Small intestine (tissue), 7 donors: ENCODE measurements around the gene RNF151. TPM values are rescaled to one million over a fixed set of nuclear protein-coding genes. Genes with fewer than 3 reads are reported as not detected.

Experiments used
- DNase-seq, 2 donors: peaks; one replicate each; pipeline versions ENCODE4 v3.0.0 to v3.0.0-alpha.2; 2013
- FAIRE-seq: peaks from 2 replicates; lab custom pipeline; 2012; peaks lifted over from hg19 to GRCh38; lab: Jason Lieb, UNC
- H3K27ac ChIP-seq, 3 donors: one replicate each; pipeline ENCODE4 v1.5.1; 2013; ENCODE audit warnings: low read length in 2 of 3, mild to moderate bottlenecking in 2 of 3, control low read depth in 1 of 3, inconsistent platforms in 1 of 3, low read depth in 1 of 3, moderate library complexity in 1 of 3
- H3K27me3 ChIP-seq, 3 donors: one replicate each; pipeline ENCODE4 v1.6.1; 2013; ENCODE audit warnings: low read length in 3 of 3, inconsistent platforms in 1 of 3; ENCODE audit not compliant: control insufficient read depth in 3 of 3, insufficient read depth in 3 of 3
- H3K36me3 ChIP-seq, 3 donors: one replicate each; pipeline ENCODE4 v1.6.1; 2013; ENCODE audit warnings: low read length in 3 of 3, inconsistent platforms in 1 of 3, low read depth in 1 of 3, mild to moderate bottlenecking in 1 of 3, moderate library complexity in 1 of 3; ENCODE audit not compliant: control insufficient read depth in 3 of 3, insufficient read depth in 2 of 3
- H3K4me1 ChIP-seq, 3 donors: one replicate each; pipeline ENCODE4 v1.6.1; 2013; ENCODE audit warnings: low read length in 2 of 3, inconsistent platforms in 1 of 3, low read depth in 1 of 3, mild to moderate bottlenecking in 1 of 3, moderate library complexity in 1 of 3; ENCODE audit not compliant: control insufficient read depth in 3 of 3, insufficient read depth in 2 of 3
- H3K4me3 ChIP-seq, 3 donors: one replicate each; pipeline ENCODE4 v1.5.1; 2013; ENCODE audit warnings: low read length in 3 of 3, control low read depth in 1 of 3, inconsistent platforms in 1 of 3, low read depth in 1 of 3, mild to moderate bottlenecking in 1 of 3, moderate library complexity in 1 of 3
- H3K9me3 ChIP-seq, 2 donors: one replicate each; pipeline ENCODE4 v1.6.1; 2013; ENCODE audit warnings: low read depth in 1 of 2, low read length in 1 of 2; ENCODE audit not compliant: control insufficient read depth in 2 of 2, insufficient read depth in 1 of 2
- WGBS, 3 donors: extraction: QIAGEN DNeasy Blood & Tissue Kit; methylation state at CpG; one replicate each; pipeline ENCODE4 v1.1.7; 2013; 5-methylcytosine and 5-hydroxymethylcytosine counted together
- polyA plus RNA-seq, 4 donors: library from polyadenylated mRNA; stranded (reverse) in 3 of 4; unstranded in 1 of 4; fragments of 200-250 nt in 3 of 4; fragments of 120-200 nt in 1 of 4; gene quantifications; one replicate each; pipeline versions ENCODE4 v1.2.1 to v1.2.3, GENCODE V29; 2013
- donor health status: healthy with polysubstance abuse.
- donor health status: control.
- donor health status: control.
- donor health status: Bipolar disorder and iron deficiency.
- donor health status: healthy.

The RNF151 gene
- polyA plus RNA-seq, 4 donors: 0.09 to 0.18 TPM; not detected in 2

GRCh38 chr16:1980770-1981087 is 14.1 kb downstream of the RNF151 start:
- no peak overlapping the region for H3K27ac ChIP-seq
- H3K9me3 ChIP-seq: no peaks in the 10 kb centered on the region

GRCh38 chr16:1981398-1981836 is 14.8 kb downstream of the RNF151 start, which contains the start of gene NOXO1:
Gene NOXO1, minus strand, starts transcription at chr16:1981469. Its CDS starts 290 bp downstream, at chr16:1981179.
- 9 to 30% (median 18%) methylated on average over 6 of the region's 6 CpGs for WGBS, 3 donors
- Histone ChIP-seq H3K4me3 (peak within 1 kb of the TSS in 1 of 3 donors; percentile 6), H3K27me3 (peaks cover 0 to 41% (median 5%) of the 10 kb centered on the region in 3 donors), H3K9me3 (no peaks in the 10 kb centered on the region), H3K4me1 (peaks cover 0 to 65% (median 5%) of the 10 kb centered on the region in 3 donors), H3K36me3 (peaks cover 0 to 40% (median 1%) of the 10 kb centered on the region in 3 donors), H3K27ac (peak within 1 kb of the TSS; percentile 2 to 78 (median 5))
- DNase-seq: peak; percentile 57 to 59
- FAIRE-seq: no peak

More at GRCh38 chr16:1980770-1981087, 14.1 kb downstream of the RNF151 start:
- WGBS, 3 donors: 18 to 21% (median 19%) methylated on average over 16 of the region's 16 CpGs
- peaks cover 0 to 41% (median 5%) of the 10 kb centered on the region in 3 donors for H3K27me3 ChIP-seq
- DNase-seq (no peak), FAIRE-seq (no peak)
- peaks cover 0 to 58% (median 5%) of the 10 kb centered on the region in 3 donors for H3K4me1 ChIP-seq
- H3K36me3 ChIP-seq: peaks cover 0 to 40% (median 0%) of the 10 kb centered on the region in 3 donors
- H3K4me3 ChIP-seq: peak overlapping the region in 1 of 3 donors; percentile 6

- DNase-seq: peak; percentile 41 to 66
- Histone ChIP-seq H3K36me3 (peaks cover 2 to 40% (median 2%) of the 10 kb centered on the region in 3 donors), H3K4me1 (peaks cover 0 to 67% (median 5%) of the 10 kb centered on the region in 3 donors), H3K27me3 (peaks cover 0 to 41% (median 5%) of the 10 kb centered on the region in 3 donors), H3K4me3 (no peak overlapping the region), H3K27ac (peak overlapping the region; percentile 2 to 78 (median 5)), H3K9me3 (no peaks in the 10 kb centered on the region)
- WGBS, 3 donors: 16 to 51% (median 25%) methylated on average over 5 of the region's 5 CpGs
- FAIRE-seq: no peak
Measured at GRCh38 chr16:1982013-1982433, 15.4 kb downstream of the RNF151 start.

- WGBS, 3 donors: 29 to 38% (median 36%) methylated on average over 19 of the region's 19 CpGs
- Histone ChIP-seq H3K9me3 (no peaks in the 10 kb centered on the region), H3K4me3 (peak overlapping the region in 1 of 3 donors; percentile 83), H3K27me3 (peaks cover 0 to 43% (median 5%) of the 10 kb centered on the region in 3 donors), H3K27ac (peak overlapping the region in 2 of 3 donors; percentile 82 to 90), H3K36me3 (peaks cover 2 to 37% (median 2%) of the 10 kb centered on the region in 3 donors), H3K4me1 (peaks cover 0 to 67% (median 5%) of the 10 kb centered on the region in 3 donors)
- no peak for FAIRE-seq
- no peak for DNase-seq
Measured at GRCh38 chr16:1982991-1983543, 16.4 kb downstream of the RNF151 start.

GRCh38 chr16:1983544-1984346 is 17.1 kb downstream of the RNF151 start, which contains the start of gene GFER:
Gene GFER, plus strand, starts transcription at chr16:1984193. Its CDS starts 26 bp downstream, at chr16:1984219.
- H3K4me1 ChIP-seq: peaks cover 0 to 61% (median 5%) of the 10 kb centered on the region in 3 donors
- peaks cover 3 to 50% (median 6%) of the 10 kb centered on the region in 3 donors for H3K27me3 ChIP-seq
- DNase-seq (peak; percentile 90 to 95), FAIRE-seq (no peak)
- WGBS, 3 donors: 0% methylated on average over 64 to 109 of the region's 109 CpGs
- peaks cover 2 to 30% (median 2%) of the 10 kb centered on the region in 3 donors for H3K36me3 ChIP-seq
- H3K27ac ChIP-seq: peak within 1 kb of the TSS; percentile 82 to 97 (median 85)
- no peaks in the 10 kb centered on the region for H3K9me3 ChIP-seq
- peak within 1 kb of the TSS; percentile 52 to 83 (median 81) for H3K4me3 ChIP-seq

GRCh38 chr16:1984347-1985225 is 17.9 kb downstream of the RNF151 start:
- 5 to 8% (median 8%) methylated on average over 43 to 58 of the region's 58 CpGs for WGBS, 3 donors
- DNase-seq: peak; percentile 78
- Histone ChIP-seq H3K36me3 (peaks cover 2 to 29% (median 2%) of the 10 kb centered on the region in 3 donors), H3K4me3 (peak overlapping the region; percentile 48 to 83 (median 81)), H3K27me3 (peaks cover 3 to 55% (median 11%) of the 10 kb centered on the region in 3 donors), H3K9me3 (no peaks in the 10 kb centered on the region), H3K4me1 (peaks cover 0 to 62% (median 5%) of the 10 kb centered on the region in 3 donors), H3K27ac (peak overlapping the region; percentile 29 to 97 (median 82))
- FAIRE-seq: no peak

- Histone ChIP-seq H3K9me3 (no peaks in the 10 kb centered on the region), H3K4me3 (peak overlapping the region in 2 of 3 donors; percentile 48 to 83), H3K27me3 (peaks cover 3 to 50% (median 9%) of the 10 kb centered on the region in 3 donors), H3K27ac (peak overlapping the region; percentile 29 to 97 (median 82)), H3K36me3 (peaks cover 2 to 29% (median 2%) of the 10 kb centered on the region in 3 donors), H3K4me1 (peaks cover 0 to 56% (median 3%) of the 10 kb centered on the region in 3 donors)
- no peak for FAIRE-seq
- WGBS, 3 donors: 51 to 78% (median 63%) methylated on average over 14 of the region's 14 CpGs
- peak; percentile 51 to 90 for DNase-seq
Measured at GRCh38 chr16:1985466-1986150, 19.0 kb downstream of the RNF151 start.
